HG02642 (cell line): ENCODE data around the gene FLT4.

ENCODE experiments used
- ATAC-seq: cut with Tn5 transposase; IDR thresholded peaks from one replicate; pipeline ENCODE4 v1.9.1; 2021; ENCODE audit warnings: mild to moderate bottlenecking; ENCODE audit not compliant: unreplicated experiment, poor library complexity

The FLT4 gene

GRCh38 chr5:180644129-180644824, 5.1 kb downstream of the FLT4 start:
- no peak for ATAC-seq

- no peak for ATAC-seq
Measured at GRCh38 chr5:180643191-180643851, 6.1 kb downstream of the FLT4 start.

GRCh38 chr5:180642779-180643178, 6.6 kb downstream of the FLT4 start:
- no peak for ATAC-seq

GRCh38 chr5:180642181-180642775, 7.1 kb downstream of the FLT4 start:
- no peak for ATAC-seq

GRCh38 chr5:180641566-180641900, 7.9 kb downstream of the FLT4 start:
- ATAC-seq: no peak

- no peak for ATAC-seq
Measured at GRCh38 chr5:180640861-180641565, 8.4 kb downstream of the FLT4 start.

- ATAC-seq: no peak
Measured at GRCh38 chr5:180640611-180640860, 8.9 kb downstream of the FLT4 start.

GRCh38 chr5:180639741-180640610, 9.4 kb downstream of the FLT4 start:
- ATAC-seq: no peak

- ATAC-seq: no peak
Measured at GRCh38 chr5:180639287-180639686, 10.1 kb downstream of the FLT4 start.

- ATAC-seq: no peak
Measured at GRCh38 chr5:180637962-180638680, 11.3 kb downstream of the FLT4 start.

- ATAC-seq: no peak
Measured at GRCh38 chr5:180636403-180637075, 12.9 kb downstream of the FLT4 start.

- ATAC-seq: no peak
Measured at GRCh38 chr5:180636016-180636402, 13.4 kb downstream of the FLT4 start.

- no peak for ATAC-seq
Measured at GRCh38 chr5:180633283-180634177, 15.9 kb downstream of the FLT4 start.

- no peak for ATAC-seq
Measured at GRCh38 chr5:180632768-180633167, 16.6 kb downstream of the FLT4 start.

GRCh38 chr5:180631549-180632383, 17.6 kb downstream of the FLT4 start:
- ATAC-seq: no peak

GRCh38 chr5:180630426-180630825, 19.0 kb downstream of the FLT4 start:
- no peak for ATAC-seq

- ATAC-seq: no peak
Measured at GRCh38 chr5:180629831-180630382, 19.5 kb downstream of the FLT4 start.
